ENCODE data around the gene ZNRF2. TPM values are rescaled to one million over a fixed set of nuclear protein-coding genes. Genes with fewer than 3 reads are reported as not detected.

ZNRF2 gene
- total RNA-seq, 4 donors from 2014 or later = 60.8 to 83.0 (median 69.6) TPM

DNA sequence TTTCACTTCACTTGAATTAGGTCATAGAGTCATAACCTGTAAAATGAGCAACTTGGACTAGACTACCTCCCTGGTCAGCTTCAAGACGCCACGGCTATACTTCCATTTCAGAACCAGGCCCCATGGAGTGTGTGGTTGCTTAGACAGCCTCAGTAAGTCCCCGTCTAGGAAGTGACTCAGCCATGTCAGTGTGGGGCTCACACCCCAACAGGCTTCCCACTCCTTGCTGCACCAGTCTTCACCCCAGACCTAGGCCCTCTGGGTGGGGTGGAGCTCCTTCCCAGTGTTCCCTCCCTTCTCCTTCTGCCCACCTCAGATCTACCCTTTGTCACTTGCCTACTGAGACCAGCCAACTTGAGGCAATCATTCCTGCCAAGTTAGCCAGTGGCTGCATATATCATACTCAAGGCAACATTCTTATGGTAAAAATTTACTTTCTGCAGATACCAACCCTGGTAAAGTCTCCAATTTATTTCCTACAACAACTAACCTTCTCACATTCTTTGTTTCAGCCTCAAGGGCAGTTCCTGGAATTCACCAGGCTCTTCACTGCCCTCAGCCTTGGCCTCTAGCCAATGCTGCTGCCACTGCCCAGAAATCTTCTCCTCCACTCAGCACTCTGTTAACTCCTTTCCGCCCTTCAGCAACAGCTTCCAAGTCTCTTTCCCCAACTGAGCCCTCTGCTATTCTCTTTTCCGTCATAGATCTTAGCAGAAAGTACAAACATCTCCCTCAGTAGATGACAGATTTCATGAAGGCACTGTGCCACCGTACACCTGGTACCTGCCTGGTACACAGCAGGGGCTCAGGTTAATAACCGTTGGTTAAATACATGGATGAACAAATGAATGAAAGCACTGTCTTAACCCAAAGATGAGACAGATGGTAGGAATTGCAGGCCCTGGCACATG is 31.3 kb upstream of the ZNRF2 start:
- in situ Hi-C loops (cut with MboI; ENCODE audit: low pct_ligation_motif_present in 1 of 4, low pct_unique_long_range_greater_than_20kb in 1 of 4, low sequenced_read_pairs in 3 of 4) (loop anchor here in 1 of 4 donors (25.0 kb wide), 1 partner anchor 309 kb away; no protein-coding TSS in a partner anchor), intact Hi-C loops (cut with DNase I; ENCODE audit: low total_unique reads) (no loop called here)
- no peak overlapping the region for H3K4me3 ChIP-seq
- H3K9me3 ChIP-seq = no peaks in the 10 kb centered on the region
- TF ChIP-seq EP300 (IDR thresholded peaks at IDR 0.05; ENCODE audit: low read depth) (no peak), POLR2AphosphoS5 (IDR thresholded peaks at IDR 0.05) (no peak), POLR2A (IDR thresholded peaks at IDR 0.05) (no peak)
- TF ChIP-seq, protein P1, sequence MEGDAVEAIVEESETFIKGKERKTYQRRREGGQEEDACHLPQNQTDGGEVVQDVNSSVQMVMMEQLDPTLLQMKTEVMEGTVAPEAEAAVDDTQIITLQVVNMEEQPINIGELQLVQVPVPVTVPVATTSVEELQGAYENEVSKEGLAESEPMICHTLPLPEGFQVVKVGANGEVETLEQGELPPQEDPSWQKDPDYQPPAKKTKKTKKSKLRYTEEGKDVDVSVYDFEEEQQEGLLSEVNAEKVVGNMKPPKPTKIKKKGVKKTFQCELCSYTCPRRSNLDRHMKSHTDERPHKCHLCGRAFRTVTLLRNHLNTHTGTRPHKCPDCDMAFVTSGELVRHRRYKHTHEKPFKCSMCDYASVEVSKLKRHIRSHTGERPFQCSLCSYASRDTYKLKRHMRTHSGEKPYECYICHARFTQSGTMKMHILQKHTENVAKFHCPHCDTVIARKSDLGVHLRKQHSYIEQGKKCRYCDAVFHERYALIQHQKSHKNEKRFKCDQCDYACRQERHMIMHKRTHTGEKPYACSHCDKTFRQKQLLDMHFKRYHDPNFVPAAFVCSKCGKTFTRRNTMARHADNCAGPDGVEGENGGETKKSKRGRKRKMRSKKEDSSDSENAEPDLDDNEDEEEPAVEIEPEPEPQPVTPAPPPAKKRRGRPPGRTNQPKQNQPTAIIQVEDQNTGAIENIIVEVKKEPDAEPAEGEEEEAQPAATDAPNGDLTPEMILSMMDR (IDR thresholded peaks at IDR 0.05) = no peak
- peak; percentile 62 for DNase-seq
- H3K4me1 ChIP-seq = peaks cover 0 to 38% (median 30%) of the 10 kb centered on the region in 4 donors
- 54 to 61% methylated on average over 6 to 7 of the region's 7 CpGs for WGBS, 2 donors (ENCODE audit: low coverage in 1 of 2)
- no peaks in the 10 kb centered on the region for H3K36me3 ChIP-seq
- H3K27me3 ChIP-seq = no peaks in the 10 kb centered on the region
- peak overlapping the region; percentile 10 to 80 (median 69) for H3K27ac ChIP-seq

DNA sequence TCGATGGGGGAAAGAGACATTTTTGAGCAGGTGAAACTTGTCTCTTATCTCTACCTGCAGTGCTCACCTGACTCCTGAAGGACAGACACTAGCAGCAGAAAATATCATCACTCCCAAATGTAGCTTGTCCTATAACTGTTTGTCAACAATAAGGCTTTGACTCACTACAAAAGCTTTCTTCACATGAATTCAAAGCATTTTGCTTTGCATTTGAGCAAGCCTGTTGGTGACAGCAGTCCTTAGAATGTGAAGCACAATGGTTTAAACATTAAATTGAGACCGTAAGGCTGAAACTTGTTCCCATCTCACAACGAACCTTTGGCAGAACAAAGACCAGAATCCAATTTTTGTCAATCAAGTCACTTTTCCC is 30.6 kb upstream of the ZNRF2 start:
- no peak for DNase-seq
- Histone ChIP-seq H3K9me3 (no peaks in the 10 kb centered on the region), H3K4me3 (no peak overlapping the region), H3K4me1 (peaks cover 0 to 38% (median 30%) of the 10 kb centered on the region in 4 donors), H3K27me3 (no peaks in the 10 kb centered on the region), H3K27ac (peak overlapping the region; percentile 72 to 80 (median 76)), H3K36me3 (no peaks in the 10 kb centered on the region)
- intact Hi-C loops (cut with DNase I; ENCODE audit: low total_unique reads) (no loop called here), in situ Hi-C loops (cut with MboI; ENCODE audit: low pct_ligation_motif_present in 1 of 4, low pct_unique_long_range_greater_than_20kb in 1 of 4, low sequenced_read_pairs in 3 of 4) (loop anchor here in 1 of 4 donors (25.0 kb wide), 1 partner anchor 309 kb away; no protein-coding TSS in a partner anchor)
- 33 to 47% methylated on average over 2 to 3 of the region's 3 CpGs for WGBS, 2 donors (ENCODE audit: low coverage in 1 of 2)
- TF ChIP-seq EP300 (IDR thresholded peaks at IDR 0.05; ENCODE audit: low read depth) (no peak), POLR2A (IDR thresholded peaks at IDR 0.05) (no peak), POLR2AphosphoS5 (IDR thresholded peaks at IDR 0.05) (no peak)
- TF ChIP-seq, protein P1 (IDR thresholded peaks at IDR 0.05) = no peak

DNA sequence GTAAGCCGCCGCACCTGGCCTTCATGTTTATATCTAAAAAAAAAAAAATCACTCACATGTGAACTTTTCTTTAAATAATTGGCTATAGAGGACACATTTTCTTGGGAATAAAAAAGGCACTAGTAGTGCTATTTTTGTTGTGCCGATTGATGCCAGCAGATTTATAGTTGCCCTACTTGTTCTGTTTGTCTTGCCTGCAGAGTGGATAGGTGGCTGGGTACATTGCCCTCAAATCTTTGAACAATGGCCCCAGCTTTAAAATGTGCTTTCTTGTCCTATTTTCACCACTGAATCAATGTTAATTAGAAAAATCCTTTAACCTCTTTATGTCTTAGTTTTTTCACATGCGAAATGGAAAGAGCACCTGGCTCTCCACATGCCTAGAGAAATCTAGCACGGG is 30.1 kb upstream of the ZNRF2 start:
- in situ Hi-C loops (cut with MboI; ENCODE audit: low pct_ligation_motif_present in 1 of 4, low pct_unique_long_range_greater_than_20kb in 1 of 4, low sequenced_read_pairs in 3 of 4) = loop anchor here in 1 of 4 donors (25.0 kb wide), 1 partner anchor 308 kb away; no protein-coding TSS in a partner anchor
- intact Hi-C loops (cut with DNase I; ENCODE audit: low total_unique reads) = no loop called here
- H3K4me3 ChIP-seq = no peak overlapping the region
- DNase-seq = no peak
- H3K4me1 ChIP-seq = peaks cover 0 to 38% (median 30%) of the 10 kb centered on the region in 4 donors
- no peaks in the 10 kb centered on the region for H3K9me3 ChIP-seq
- WGBS, 2 donors (ENCODE audit: low coverage in 1 of 2) = 45 to 59% methylated on average over 4 to 5 of the region's 5 CpGs
- no peaks in the 10 kb centered on the region for H3K36me3 ChIP-seq
- peak overlapping the region; percentile 72 to 80 (median 76) for H3K27ac ChIP-seq
- TF ChIP-seq, protein P1 (IDR thresholded peaks at IDR 0.05) = no peak
- TF ChIP-seq POLR2AphosphoS5 (IDR thresholded peaks at IDR 0.05) (no peak), EP300 (IDR thresholded peaks at IDR 0.05; ENCODE audit: low read depth) (no peak), POLR2A (IDR thresholded peaks at IDR 0.05) (no peak)
- H3K27me3 ChIP-seq = no peaks in the 10 kb centered on the region

DNA sequence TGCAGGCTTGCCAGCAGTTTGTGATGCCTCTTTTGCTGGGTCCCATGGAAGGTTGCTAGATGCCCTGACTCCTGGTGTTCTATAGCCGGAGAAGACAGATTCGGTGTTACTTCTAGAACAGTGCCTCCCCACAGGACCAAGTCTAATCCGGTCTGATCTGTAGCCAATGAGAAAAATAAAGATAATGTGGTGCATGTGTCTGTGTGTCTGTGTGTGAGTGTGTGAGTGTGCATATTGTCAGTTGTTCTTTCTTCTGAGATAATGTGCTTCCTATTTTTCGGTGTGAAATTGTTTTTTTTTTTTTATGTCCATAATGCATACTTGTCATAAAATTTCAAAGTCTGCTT is 29.7 kb upstream of the ZNRF2 start:
- DNase-seq = peak; percentile 51
- TF ChIP-seq, protein P1 (IDR thresholded peaks at IDR 0.05) = no peak
- no peak for TF ChIP-seq POLR2A (IDR thresholded peaks at IDR 0.05)
- no peak for TF ChIP-seq EP300 (IDR thresholded peaks at IDR 0.05; ENCODE audit: low read depth)
- TF ChIP-seq POLR2AphosphoS5 (IDR thresholded peaks at IDR 0.05) = no peak
- in situ Hi-C loops (cut with MboI; ENCODE audit: low pct_ligation_motif_present in 1 of 4, low pct_unique_long_range_greater_than_20kb in 1 of 4, low sequenced_read_pairs in 3 of 4) = loop anchor here in 1 of 4 donors (25.0 kb wide), 1 partner anchor 308 kb away; no protein-coding TSS in a partner anchor
- H3K9me3 ChIP-seq = no peaks in the 10 kb centered on the region
- no peaks in the 10 kb centered on the region for H3K27me3 ChIP-seq
- H3K27ac ChIP-seq = peak overlapping the region; percentile 72 to 80 (median 76)
- H3K4me1 ChIP-seq = peaks cover 0 to 38% (median 30%) of the 10 kb centered on the region in 4 donors
- H3K36me3 ChIP-seq = no peaks in the 10 kb centered on the region
- no peak overlapping the region for H3K4me3 ChIP-seq
- 48 to 60% methylated on average over 1 to 4 of the region's 4 CpGs for WGBS, 2 donors (ENCODE audit: low coverage in 1 of 2)
- intact Hi-C loops (cut with DNase I; ENCODE audit: low total_unique reads) = no loop called here

All from transverse colon (tissue), 4 donors.